GM20431 (cell line): ENCODE data around the gene URI1.
"Not testable (repeated sequence)": the region's sequence is repeated elsewhere in the genome, so short reads cannot be mapped to it uniquely, and the experiment has no call there.

Source experiments
- in situ Hi-C: fragments of 300-500 bp; cut with MseI, MboI; formaldehyde crosslinking; loops from one replicate; pipeline ENCODE4 v1.15.0; 2020; ENCODE audit warnings: low sequenced_read_pairs; ENCODE audit not compliant: unreplicated experiment

URI1 gene

DNA sequence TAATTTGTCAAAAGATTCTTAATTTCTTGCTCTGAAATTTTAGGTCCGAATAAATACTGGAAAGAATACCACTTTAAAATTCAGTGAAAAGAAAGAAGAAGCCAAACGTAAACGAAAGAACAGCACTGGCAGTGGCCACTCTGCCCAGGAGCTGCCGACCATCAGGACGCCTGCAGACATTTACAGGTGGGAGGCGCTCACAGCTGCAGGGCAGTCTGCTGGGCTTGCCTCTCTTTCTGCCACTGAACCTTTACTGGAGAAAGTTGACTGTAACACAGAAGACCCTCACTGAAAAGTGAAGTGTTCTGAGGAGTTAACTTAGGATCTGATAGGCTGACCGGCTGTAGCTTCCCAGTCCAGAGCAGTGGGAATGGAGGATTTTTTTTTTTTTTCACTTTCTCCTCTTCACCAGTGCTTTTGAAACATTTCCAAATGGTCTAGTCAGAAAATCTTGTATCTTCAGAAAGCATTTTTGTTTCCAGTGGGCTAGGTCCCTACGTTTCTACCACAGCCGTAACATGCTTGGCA lies 69.1 kb downstream of the URI1 start:
- in situ Hi-C loops: no loop called here

DNA sequence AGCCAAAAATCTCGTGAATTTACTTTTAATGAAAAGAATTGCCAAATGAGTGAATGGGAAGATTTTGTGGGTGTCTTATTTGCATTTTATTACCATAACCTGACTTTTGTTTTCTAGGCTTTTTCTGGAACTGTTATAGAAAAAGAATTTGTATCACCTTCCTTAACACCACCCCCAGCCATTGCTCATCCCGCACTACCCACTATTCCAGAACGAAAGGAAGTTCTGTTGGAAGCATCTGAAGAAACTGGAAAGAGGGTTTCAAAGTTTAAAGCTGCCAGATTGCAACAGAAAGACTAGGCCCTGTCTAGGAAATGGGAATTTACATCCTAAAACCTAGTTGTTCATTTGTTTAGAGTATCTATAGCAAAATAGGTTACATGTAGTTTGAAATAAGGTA lies 72.7 kb downstream of the URI1 start:
- in situ Hi-C loops: no loop called here

- in situ Hi-C loops: no loop called here
These were observed 75.1 kb downstream of the URI1 start for GRCh38 chr19:30017172-30017571.

- in situ Hi-C loops: no loop called here
These were observed 78.2 kb downstream of the URI1 start for GRCh38 chr19:30020189-30020588.

DNA sequence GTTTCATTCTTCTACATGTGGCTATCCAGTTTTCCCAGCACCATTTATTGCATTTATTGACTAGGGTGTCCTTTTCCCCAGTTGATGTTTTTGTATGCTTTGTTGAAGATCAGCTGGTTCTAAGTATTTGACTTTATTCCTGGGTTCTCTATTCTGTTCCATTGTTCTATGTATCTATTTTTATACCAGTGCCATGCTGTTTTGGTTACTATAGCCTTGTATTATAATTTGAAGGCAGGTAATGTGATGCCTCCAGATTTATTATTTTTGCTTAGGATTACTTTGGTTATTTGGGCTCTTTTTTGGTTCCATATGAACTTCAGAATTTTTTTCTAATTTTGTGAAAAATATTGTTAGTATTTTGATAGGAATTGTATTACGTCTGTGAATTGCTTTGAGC lies 80.6 kb downstream of the URI1 start:
- in situ Hi-C loops: no loop called here

- in situ Hi-C loops: no loop called here
These were observed 81.3 kb downstream of the URI1 start for GRCh38 chr19:30023330-30023729.

DNA sequence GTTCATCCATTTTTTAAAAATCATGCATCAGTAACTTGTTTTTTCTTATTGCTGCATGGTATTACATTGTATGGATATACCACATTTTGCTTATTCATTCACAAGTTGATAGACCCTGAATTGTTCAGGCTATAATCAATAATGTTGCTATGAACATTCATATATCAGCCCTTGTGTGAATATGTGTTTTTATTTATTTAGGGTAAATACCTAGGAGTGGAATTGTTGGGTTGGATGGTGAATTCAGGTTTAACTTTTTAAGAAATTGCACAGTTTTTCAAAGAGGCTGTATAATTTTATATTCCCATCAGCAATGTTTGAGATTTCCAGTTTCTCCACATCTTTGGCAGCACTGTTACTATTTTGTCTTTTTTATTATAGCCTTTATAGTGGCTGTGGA lies 82.1 kb downstream of the URI1 start:
- in situ Hi-C loops: no loop called here

GRCh38 chr19:30026933-30027332 lies 84.9 kb downstream of the URI1 start:
- in situ Hi-C loops: no loop called here

GRCh38 chr19:30028118-30028991 lies 86.3 kb downstream of the URI1 start:
- in situ Hi-C loops: no loop called here

DNA sequence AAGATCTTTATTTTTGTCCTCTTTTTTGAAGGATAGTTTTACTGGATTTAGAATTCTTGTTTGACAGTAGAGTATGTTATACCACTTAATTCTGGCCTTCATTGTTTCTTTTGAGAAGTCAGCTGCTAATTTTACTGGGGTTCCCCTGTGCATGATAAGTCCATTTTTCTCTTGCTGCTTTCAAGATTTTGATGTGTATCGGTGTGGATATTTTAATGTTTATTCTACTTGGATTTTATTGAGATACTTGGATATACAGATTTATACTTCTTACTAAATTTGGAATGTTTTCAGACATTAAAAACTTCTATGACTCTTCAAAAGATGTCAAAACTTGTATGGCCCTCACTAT lies 86.9 kb downstream of the URI1 start:
- in situ Hi-C loops: no loop called here

GRCh38 chr19:30029721-30030510 lies 87.9 kb downstream of the URI1 start:
- in situ Hi-C loops: no loop called here

DNA sequence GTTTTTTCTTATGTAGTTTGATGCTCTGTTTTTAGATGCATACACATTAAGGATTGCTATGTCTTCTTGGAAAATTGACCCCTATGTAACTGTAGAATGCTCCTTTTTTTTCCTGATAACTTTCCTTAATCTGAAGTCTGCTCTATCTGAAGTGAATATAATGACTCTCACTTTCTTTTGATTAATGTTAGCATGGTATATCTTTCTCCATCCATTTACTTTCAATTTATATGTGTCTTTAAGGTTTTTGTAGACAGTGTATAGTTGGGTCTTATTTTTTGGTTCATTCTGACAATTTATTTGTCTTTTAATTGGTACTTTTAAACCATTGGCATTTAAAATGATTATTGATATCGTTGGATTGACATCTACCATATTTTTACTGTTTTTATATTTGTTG lies 92.3 kb downstream of the URI1 start:
- in situ Hi-C loops: no loop called here

DNA sequence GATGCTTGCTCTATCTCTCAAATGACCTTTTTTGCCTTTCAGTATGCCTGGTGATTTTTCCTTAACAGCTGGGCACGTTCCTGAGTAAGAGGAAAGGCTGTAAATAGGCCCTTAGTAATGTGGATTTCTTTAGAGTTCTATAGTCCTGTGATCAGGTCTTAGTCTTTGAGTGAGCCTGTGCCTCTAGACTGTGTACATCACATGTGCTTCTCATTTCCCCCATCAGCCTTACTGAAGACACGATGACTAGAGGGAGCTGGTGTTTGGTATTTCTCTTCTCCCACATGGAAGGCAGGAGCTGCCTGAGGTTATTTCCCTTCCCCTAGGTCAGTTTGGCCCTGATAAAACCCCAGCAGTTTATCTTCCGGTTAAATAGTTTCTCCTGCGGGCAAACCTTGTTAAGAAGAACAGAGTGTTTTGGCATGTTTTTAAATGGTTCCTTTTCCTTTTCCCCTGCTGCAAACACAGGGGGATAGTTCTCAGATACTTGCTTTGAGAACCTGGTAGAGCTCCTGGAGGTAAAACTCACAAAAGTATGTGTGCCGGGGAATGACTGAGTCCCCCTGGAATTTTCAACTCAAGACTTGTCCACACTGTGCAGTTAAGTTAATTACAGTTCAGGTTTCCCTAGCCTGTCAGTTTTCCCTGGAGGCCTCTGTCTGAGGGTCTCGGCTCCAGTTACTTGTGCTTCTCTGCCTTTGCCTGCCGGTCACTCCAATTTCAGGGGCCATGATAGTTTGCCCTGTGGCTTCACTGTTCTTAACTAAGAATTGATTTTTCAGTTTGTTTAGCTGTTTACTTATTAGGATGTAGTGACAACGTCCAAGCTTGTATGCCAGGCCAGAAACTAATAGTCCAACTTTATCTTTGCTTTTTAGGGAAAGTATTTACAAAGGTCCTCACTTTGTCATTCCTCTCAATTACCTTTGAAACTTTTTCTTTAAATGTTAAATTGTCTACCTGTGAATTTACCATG lies 94.4 kb downstream of the URI1 start:
- in situ Hi-C loops: no loop called here

DNA sequence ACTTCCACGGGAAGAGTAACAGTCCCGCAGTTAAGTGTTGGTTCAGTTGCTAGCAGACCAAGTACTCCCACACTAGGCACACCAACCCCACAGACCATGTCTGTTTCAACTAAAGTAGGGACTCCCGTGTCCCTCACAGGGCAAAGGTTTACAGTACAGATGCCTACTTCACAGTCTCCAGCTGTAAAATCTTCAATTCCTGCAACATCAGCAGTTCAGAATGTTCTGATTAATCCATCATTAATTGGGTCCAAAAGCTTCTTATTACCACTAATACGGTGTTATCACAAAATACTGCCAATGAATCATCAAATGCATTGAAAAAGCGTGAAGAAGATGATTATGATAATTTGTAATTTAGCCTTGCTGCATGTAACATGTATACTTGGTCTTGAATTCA lies 95.8 kb downstream of the URI1 start:
- in situ Hi-C loops: no loop called here

- in situ Hi-C loops: not testable (repeated sequence)
These were observed 99.9 kb downstream of the URI1 start for GRCh38 chr19:30041931-30042330.

DNA sequence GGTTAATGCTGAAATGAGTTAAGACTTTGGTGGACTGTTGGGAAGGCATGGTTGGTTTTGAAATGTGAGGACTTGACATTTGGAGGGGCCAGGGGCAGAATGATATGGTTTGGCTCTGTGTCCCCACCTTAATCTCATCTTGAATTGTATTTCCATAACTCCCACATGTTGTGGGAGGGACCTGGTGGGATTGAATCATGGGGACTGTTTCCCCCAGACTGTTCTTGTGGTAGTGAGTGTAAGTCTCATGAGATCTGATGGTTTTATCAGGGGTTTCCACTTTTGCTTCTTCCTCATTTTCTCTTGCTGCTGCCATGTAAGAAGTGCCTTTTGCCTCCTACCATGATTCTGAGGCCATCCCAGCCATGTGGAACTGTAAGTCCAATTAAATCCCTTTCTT lies 101.0 kb downstream of the URI1 start:
- in situ Hi-C loops: not testable (repeated sequence)

DNA sequence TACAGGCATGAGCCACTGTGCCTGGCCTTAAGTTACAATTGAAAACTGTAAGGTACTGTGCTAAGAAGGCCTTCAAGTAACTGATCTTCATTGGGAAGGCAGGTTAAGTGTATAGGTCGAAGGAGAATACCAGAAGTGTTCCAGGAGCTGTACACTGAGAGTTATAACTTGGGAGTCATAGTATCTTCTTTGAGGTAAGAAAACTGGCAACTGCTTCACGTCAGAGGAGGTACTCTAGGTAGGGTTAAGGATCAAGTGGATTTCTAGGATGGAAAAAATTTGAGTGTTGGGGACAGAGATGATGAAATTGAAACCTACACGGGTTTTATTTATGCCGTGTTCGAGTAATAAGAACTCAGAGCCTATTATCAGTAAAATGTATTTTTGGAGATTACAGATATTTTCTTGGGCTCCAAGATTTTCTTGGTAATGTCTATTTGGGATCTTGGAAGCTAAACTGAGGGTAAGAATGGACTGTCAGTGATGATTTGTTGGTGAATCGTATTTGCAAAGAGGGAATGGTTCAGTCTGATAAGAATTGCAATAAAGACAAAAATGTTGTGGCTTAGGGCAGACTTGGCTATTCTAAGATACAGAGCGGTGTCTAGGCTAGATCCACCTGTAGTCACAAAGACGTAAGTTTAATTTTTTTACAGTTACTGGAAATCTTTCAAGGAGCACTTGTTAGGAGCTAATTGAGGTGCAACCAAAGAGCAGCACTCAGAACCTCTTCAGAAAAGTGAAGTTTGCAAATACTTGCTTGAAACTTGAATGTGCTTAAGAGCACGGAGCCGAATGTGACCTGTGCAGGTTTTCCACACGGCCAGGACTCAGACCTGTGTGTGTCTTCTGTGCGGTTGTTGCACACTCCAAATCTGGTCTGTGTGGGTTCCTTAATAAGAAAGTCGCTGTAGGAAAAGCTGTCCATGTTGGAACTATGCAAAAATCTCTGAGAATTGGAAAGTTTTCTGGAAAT lies 102.5 kb downstream of the URI1 start:
- in situ Hi-C loops: no loop called here

GRCh38 chr19:30046522-30046921 lies 104.5 kb downstream of the URI1 start:
- in situ Hi-C loops: no loop called here

DNA sequence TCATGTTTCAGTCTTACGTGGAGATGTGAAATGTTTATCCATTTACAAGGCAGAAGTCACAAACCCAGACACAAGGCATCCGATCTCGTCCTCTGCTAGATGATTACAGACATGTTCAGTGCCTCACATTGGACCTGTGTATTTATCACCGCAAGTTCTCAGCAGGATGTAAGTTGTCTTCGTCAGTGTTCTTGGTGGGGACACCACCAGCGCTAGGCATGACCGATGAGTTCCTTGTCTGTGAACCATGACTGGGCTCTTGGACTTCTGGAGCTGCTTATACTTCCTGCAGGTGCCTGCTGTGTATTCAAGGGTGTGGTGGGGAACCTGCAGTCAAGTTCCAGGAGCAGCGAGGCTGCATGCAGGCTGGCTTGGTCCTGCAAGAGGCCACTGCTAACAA lies 105.4 kb downstream of the URI1 start:
- in situ Hi-C loops: no loop called here
